ENCODE results near the gene FAAH2.

FAAH2 gene

DNA sequence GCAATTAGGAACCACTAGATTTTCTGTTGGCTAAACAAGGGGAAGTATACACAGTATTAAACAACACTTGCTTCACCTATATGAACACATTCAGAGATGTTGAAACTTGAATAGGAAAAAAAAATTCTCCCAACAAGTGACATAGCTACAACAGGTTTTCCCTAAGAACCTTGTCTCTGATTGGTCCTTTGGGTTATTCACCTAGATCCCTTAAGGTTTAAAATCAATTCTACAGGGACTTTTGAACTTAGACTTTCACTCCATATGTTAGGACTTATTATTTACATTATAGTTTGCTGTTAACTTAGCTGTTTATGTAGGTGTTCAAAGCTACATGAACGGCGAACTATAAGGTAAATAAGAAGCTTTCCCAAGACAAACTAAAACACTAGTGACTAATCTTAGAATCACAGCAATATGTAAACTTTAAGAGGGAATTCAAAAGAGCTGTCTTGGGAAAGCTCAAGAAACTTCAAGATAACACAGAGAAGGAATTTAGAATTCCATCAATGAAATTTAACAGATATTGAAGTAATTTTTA, 233.1 kb downstream of the FAAH2 start:
- Histone ChIP-seq H3K9ac (no peak overlapping the region), H3K36me3 (no peaks in the 10 kb centered on the region), H3K4me3 (no peak overlapping the region), H3K9me3 (replicated peaks in 1 of 11) (peaks cover 4 to 19% (median 9%) of the 10 kb centered on the region in 11 experiments; a peak in 17 of 22 replicates), H3K27ac (no peak overlapping the region), H3K4me1 (no peaks in the 10 kb centered on the region), H3K4me2 (no peak overlapping the region), H4K20me1 (no peaks in the 10 kb centered on the region), H3K27me3 (peaks cover 42 to 96% (median 79%) of the 10 kb centered on the region in 11 experiments)
- no peak for TF ChIP-seq Cebpa-rat (IDR thresholded peaks at IDR 0.05)

DNA sequence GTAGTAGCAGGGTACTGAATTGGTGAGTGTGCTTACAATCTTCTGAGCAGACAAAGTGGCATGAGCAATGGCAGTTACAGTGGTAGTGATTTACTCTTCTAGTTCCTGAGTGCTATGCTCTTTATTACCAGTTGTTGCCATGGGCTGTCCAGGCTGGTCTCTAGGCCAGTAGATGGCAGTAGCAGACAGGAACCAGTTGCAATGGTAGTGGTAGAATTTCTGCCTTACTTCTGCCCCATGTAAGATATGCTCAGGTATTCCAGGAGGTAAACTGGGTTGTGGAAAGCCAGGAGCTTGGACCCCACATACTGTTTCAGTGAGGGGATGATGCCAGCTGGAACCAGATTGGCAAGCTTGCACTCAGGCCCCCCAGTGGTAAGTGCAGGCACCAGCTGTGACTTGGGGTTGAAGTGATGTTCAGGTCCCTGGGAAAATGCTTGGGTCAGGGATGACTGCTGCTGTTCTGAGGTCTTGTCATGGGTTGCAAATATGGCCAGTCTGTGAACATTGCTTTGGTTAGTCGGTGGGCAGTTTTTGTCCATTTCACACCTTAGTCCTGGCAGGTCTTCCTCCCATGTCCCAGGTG, 242.3 kb downstream of the FAAH2 start:
- no peak for TF ChIP-seq Cebpa-rat (IDR thresholded peaks at IDR 0.05)
- Histone ChIP-seq H3K36me3 (no peaks in the 10 kb centered on the region), H4K20me1 (no peaks in the 10 kb centered on the region), H3K27ac (no peak overlapping the region), H3K4me1 (no peaks in the 10 kb centered on the region), H3K4me3 (no peak overlapping the region), H3K4me2 (no peak overlapping the region), H3K9me3 (replicated peaks in 1 of 11) (peaks cover 0 to 4% (median 0%) of the 10 kb centered on the region in 11 experiments; a peak in 1 of 22 replicates), H3K27me3 (peaks cover 46 to 98% (median 81%) of the 10 kb centered on the region in 11 experiments; a peak in 21 of 22 replicates), H3K9ac (no peak overlapping the region)

Measured in BLaER1 treated with 17β-estradiol and CSF1 and Interleukin-3, amounts not matched to agents 10 nM and 100 nM (cell line).